Spinal cord (tissue), 10 donors: ENCODE measurements around the gene LYZ. TPM values are rescaled to one million over a fixed set of nuclear protein-coding genes. Genes with fewer than 3 reads are reported as not detected.

Experiments used
- DNase-seq, 6 donors: peaks; one replicate each; pipeline versions ENCODE4 v3.0.0 to v3.0.0-alpha.2; 2013 to 2015; ENCODE audit warnings: low spot score in 6 of 6, low read depth in 4 of 6
- H3K27ac ChIP-seq: one replicate; pipeline ENCODE4 v1.5.1; 2013; ENCODE audit warnings: low read depth, low read length, control low read depth
- H3K27me3 ChIP-seq: one replicate; pipeline ENCODE4 v1.6.1; 2013; ENCODE audit warnings: low read length; ENCODE audit not compliant: control insufficient read depth, insufficient read depth
- H3K36me3 ChIP-seq: one replicate; pipeline ENCODE4 v1.6.1; 2013; ENCODE audit warnings: low read length; ENCODE audit not compliant: control insufficient read depth, insufficient read depth
- H3K4me1 ChIP-seq: one replicate; pipeline ENCODE4 v1.6.1; 2013; ENCODE audit warnings: low read length; ENCODE audit not compliant: control insufficient read depth, insufficient read depth
- H3K4me3 ChIP-seq: one replicate; pipeline ENCODE4 v1.5.1; 2013; ENCODE audit warnings: low read depth, low read length, control low read depth
- H3K9me3 ChIP-seq: one replicate; pipeline ENCODE4 v1.6.1; 2013; ENCODE audit warnings: low read length; ENCODE audit not compliant: control insufficient read depth, insufficient read depth
- WGBS: methylation state at CpG from one replicate; pipeline ENCODE4 v1.1.5; 2013; ENCODE audit warnings: missing lambda C conversion rate; ENCODE audit not compliant: insufficient coverage; 5-methylcytosine and 5-hydroxymethylcytosine counted together
- polyA plus RNA-seq, 2 donors: library from polyadenylated mRNA; unstranded; fragments of 120-200 nt; gene quantifications; one replicate each; pipeline ENCODE4 v1.2.1, GENCODE V29; 2013; ENCODE audit not compliant: insufficient read length in 2 of 2
- total RNA-seq, 2 donors: library from RNA; depleted of rRNA in 1 of 2; stranded (reverse); fragments of 120-200 nt in 1 of 2; fragments of >200 nt in 1 of 2; gene quantifications; one replicate each; pipeline versions ENCODE4 v1.2.3 to v1.2.4, GENCODE V29; 2013 to 2014
- donor health status: healthy.

LYZ gene
- total and polyA plus RNA-seq, 4 donors = 1.3 to 156 (median 6.6) TPM

DNA sequence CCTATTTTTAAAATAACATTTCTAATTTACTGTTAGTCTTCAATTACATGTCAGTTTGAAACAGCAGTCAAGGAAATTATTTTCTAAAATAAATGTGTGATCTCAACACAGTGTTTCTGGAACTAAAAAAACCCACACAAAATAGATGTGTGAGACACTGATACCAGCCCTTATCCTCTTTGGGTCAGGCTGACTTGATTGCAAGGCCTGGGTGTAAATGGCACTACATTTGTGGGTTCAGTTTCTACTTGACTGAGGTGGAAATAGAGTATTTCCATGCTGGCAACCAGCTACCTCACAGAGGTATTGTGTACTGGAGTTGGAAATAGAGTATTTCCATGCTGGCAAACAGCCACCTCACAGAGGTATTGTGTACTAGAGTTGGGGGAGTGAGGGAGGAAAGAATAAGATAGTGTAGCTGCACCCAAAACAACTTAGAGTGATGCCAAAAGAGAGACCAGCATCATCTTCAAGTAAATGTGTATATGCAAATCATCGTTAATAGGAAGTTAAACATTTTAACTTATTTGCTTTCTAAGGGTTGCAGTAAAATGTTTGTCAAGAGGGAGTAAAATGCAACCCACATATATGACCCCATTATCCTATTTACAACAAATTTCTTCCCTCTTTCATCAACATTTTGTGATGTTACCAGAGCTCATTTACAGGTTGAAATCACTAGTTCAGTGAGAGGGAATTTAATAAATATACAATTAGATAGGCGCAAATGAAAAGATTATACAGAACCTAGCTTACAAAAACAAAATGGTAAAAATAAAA, 10.7 kb upstream of the LYZ start:
- Histone ChIP-seq H3K36me3 (no peaks in the 10 kb centered on the region), H3K4me1 (no peaks in the 10 kb centered on the region), H3K27me3 (no peaks in the 10 kb centered on the region), H3K9me3 (no peaks in the 10 kb centered on the region), H3K27ac (no peak overlapping the region), H3K4me3 (no peak overlapping the region)
- no CpG with 5 or more reads among the region's 2 CpGs for WGBS
- no peak for DNase-seq

DNA sequence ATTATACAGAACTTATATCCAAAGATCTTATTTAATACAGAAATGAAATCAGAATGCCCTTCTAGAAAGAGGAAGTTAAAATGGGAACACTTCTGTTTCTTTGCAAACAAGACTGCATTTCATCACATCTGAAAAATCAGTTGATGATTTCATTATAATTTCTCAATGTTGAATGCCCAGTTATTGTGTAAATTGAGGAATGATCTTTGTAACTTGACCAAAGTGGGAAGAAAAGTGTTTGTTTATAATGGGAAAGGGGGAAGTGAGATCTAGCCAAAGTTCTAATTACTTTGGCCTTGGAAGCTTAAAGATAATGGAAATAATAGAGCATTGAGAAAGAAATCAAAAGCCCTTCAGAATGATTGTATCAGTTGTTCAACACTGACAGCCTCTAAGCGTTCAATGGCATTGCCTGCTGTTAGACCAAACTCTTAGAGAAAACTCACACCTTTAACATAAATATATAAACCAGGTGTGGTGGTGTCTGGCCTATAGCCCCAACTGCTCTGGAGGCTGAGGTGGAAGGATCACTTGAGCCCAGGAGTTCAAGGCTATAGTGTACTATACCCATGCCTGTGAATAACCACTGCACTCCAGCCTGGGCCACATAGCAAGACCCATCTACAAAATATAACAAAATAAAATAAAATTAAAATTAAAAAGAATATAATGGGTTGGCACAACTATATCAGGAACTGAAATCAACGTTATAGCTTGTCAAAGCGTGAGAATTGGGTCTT, 9.9 kb upstream of the LYZ start:
- Histone ChIP-seq H3K4me3 (no peak overlapping the region), H3K9me3 (no peaks in the 10 kb centered on the region), H3K4me1 (no peaks in the 10 kb centered on the region), H3K27ac (no peak overlapping the region), H3K27me3 (no peaks in the 10 kb centered on the region), H3K36me3 (no peaks in the 10 kb centered on the region)
- no peak for DNase-seq
- no CpG with 5 or more reads among the region's 3 CpGs for WGBS

GRCh38 chr12:69338936-69339335, 9.2 kb upstream of the LYZ start:
- no peak overlapping the region for H3K4me3 ChIP-seq
- H3K4me1 ChIP-seq = no peaks in the 10 kb centered on the region
- no peaks in the 10 kb centered on the region for H3K27me3 ChIP-seq
- no peak overlapping the region for H3K27ac ChIP-seq
- no peak for DNase-seq
- H3K9me3 ChIP-seq = no peaks in the 10 kb centered on the region
- H3K36me3 ChIP-seq = no peaks in the 10 kb centered on the region

- 100% methylated on average over 1 of the region's 2 CpGs for WGBS
Observed at GRCh38 chr12:69339999-69340398, 8.2 kb upstream of the LYZ start.

DNA sequence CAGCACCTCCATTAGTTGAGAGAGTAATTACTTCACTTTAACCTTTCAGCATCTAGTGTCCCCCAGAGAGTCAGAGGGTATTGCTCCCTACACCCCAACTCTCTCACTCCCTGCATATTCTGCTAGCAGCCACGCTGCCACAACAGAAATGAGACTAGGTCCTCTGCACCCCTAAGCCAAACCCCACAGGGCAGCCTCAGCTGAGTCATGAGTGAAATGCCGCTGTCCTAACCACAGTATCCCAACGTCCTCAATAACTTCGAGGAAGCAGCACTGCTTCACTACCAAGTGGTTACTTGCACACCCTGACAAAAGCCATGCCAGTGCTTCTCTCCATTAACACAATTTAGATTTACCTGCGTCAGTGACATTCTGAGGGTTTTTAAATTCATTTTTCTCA, 6.9 kb upstream of the LYZ start:
- no peak overlapping the region for H3K27ac ChIP-seq
- H3K4me1 ChIP-seq = no peaks in the 10 kb centered on the region
- H3K4me3 ChIP-seq = no peak overlapping the region
- 76% methylated on average over 4 of the region's 5 CpGs for WGBS
- no peaks in the 10 kb centered on the region for H3K27me3 ChIP-seq
- H3K36me3 ChIP-seq = no peaks in the 10 kb centered on the region
- no peak for DNase-seq
- no peaks in the 10 kb centered on the region for H3K9me3 ChIP-seq

More at GRCh38 chr12:69339999-69340398, 8.2 kb upstream of the LYZ start:
- Histone ChIP-seq H3K4me1 (no peaks in the 10 kb centered on the region), H3K36me3 (no peaks in the 10 kb centered on the region), H3K4me3 (no peak overlapping the region), H3K27ac (no peak overlapping the region), H3K9me3 (no peaks in the 10 kb centered on the region), H3K27me3 (no peaks in the 10 kb centered on the region)
- DNase-seq = no peak

DNA sequence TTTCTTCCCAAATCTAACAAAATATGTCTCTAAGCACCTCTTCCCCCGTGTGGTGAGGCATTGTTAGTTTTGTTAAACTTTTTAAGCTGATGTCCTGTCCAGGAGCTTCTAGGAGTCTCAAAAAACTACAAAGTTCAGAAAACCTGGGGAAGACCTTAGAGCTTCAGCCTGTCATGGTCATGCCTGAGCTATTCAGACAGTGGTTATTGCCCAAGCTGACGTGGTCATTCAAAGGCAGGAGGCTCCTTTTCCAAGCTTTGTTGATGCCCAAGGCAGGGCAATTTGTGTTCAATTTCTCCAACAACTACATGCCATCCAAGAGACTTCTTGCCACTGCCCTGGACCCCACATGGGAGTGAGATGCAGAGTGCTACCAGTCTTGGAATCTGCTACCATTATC, 5.8 kb upstream of the LYZ start:
- WGBS = 82% methylated on average over 2 of the region's 2 CpGs
- no peak overlapping the region for H3K27ac ChIP-seq
- H3K4me3 ChIP-seq = no peak overlapping the region
- H3K4me1 ChIP-seq = no peaks in the 10 kb centered on the region
- H3K36me3 ChIP-seq = no peaks in the 10 kb centered on the region
- DNase-seq = no peak
- no peaks in the 10 kb centered on the region for H3K9me3 ChIP-seq
- H3K27me3 ChIP-seq = no peaks in the 10 kb centered on the region

- no peak for DNase-seq
- Histone ChIP-seq H3K4me1 (no peaks in the 10 kb centered on the region), H3K27me3 (no peaks in the 10 kb centered on the region), H3K27ac (no peak overlapping the region), H3K4me3 (no peak overlapping the region), H3K36me3 (no peaks in the 10 kb centered on the region), H3K9me3 (no peaks in the 10 kb centered on the region)
- WGBS = no CpG with 5 or more reads among the region's 3 CpGs
Observed at GRCh38 chr12:69343357-69343756, 4.8 kb upstream of the LYZ start.

DNA sequence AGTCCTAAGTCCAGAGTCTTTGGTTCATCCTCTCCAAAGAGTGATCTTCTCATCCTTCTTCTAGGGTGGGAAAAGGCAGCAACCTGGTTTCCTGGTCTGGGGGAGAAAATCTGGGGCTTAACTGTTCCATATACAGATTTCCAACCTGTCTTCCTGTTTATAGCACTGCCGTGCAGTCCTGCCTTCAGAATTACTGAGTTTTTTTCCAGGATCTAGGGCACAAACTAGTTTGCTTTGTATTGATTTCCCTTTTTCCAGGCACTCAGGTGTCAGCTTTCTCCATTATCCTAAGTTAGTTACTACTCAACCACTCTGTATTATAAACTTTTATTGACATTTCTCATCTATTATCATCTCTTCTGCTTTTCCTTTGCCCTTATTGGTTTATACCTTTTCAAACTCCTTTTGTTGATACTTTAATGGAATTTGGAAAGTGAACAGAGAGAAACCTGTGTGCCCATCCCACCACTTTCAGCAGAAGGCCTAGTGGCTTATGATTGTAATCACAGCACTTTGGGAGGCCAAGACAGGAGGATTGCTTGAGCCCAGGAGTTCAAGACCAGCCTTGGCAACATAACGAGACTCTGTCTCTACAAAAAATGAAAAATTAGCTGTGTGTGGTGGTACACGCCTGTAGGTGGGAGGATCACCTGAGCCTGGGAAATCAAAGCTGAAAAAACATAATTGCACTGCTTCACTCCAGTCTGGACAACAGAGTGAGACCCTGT, 4.1 kb upstream of the LYZ start:
- Histone ChIP-seq H3K4me3 (no peak overlapping the region), H3K4me1 (no peaks in the 10 kb centered on the region), H3K27ac (no peak overlapping the region), H3K36me3 (no peaks in the 10 kb centered on the region), H3K9me3 (no peaks in the 10 kb centered on the region), H3K27me3 (no peaks in the 10 kb centered on the region)
- DNase-seq = no peak
- 68% methylated on average over 3 of the region's 3 CpGs for WGBS

DNA sequence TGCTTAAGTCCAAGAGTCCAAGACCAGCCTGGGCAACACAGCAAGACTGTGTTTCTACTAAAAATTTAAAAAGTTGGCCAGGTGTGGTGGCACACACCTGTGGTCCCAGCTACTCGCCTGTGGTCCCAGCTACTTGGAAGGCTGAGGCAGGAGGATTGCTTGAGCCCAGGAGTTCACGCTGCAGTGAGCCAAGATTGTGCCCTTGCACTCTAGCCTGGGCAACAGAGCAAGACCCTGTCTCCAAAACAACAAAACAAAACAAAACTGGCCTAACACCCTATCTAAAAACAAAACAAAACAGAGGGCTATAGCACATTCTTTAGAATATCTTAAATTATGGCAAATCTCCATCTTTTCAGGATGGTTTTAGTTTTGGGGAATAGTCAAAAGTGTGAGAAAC, 3.1 kb upstream of the LYZ start:
- Histone ChIP-seq H3K27ac (no peak overlapping the region), H3K36me3 (no peaks in the 10 kb centered on the region), H3K4me1 (no peaks in the 10 kb centered on the region), H3K4me3 (no peak overlapping the region), H3K27me3 (no peaks in the 10 kb centered on the region), H3K9me3 (no peaks in the 10 kb centered on the region)
- 89% methylated on average over 1 of the region's 2 CpGs for WGBS
- DNase-seq = no peak
